ENCODE results near the gene PMM1. TPM values are rescaled to one million over a fixed set of nuclear protein-coding genes. Genes with fewer than 3 reads are reported as not detected.

Gene PMM1
- total and polyA plus RNA-seq, 2 experiments from 2014 or later, result 29.4 to 78.2 TPM

DNA sequence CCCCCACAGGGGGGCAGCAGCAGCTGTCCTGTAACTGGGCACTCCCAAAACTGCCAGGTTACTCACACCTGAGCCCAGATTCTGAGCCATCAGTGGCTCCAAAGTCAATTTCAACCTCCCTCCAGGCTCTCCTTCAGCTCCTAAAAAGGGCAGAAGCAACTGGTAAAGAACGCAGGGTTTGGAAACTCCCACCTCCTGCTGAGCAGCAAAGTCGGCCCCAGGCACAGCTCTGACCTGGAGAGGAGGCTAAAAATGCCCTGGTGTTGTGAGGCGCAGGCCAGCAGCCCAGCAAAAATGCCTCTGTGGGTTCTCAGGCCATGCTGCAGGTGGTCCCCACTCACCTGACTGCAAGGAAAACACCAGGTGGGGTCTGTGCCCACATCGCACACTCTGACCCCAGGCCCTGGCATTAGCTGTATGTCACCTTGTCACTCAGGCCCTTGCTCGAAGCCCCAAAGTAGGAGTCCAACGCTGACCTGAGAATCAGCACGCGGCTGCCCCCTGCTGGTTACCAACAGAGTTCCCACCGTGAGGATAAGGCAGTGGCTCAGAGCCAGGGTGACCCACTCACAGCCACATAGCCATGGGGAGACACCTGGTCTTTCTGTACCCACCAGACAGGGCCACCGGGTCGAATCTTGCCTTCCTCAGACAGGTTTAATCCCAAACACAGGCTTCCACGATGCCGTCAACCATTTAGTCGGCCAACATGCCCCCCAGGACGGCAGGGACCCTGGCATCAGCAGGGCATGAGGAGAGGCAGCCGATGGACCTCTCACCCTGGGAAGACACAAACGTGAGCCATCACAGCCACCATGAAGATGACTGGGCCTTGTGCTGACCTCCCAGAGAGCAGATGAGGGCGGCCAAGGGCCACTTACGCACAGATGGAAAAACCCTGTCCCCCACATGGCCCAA is 56.5 kb downstream of the PMM1 start:
- 64 to 67% methylated on average over 19 of the region's 19 CpGs for WGBS, 2 experiments (ENCODE audit: low coverage in 1 of 2, low lambda C conversion rate in 2 of 2, missing lambda C conversion rate in 2 of 2)
- H3K79me2 ChIP-seq (ENCODE audit: insufficient read depth), result peaks cover 66% of the 10 kb centered on the region
- H3K9me2 ChIP-seq (ENCODE audit: insufficient read depth), result no peaks in the 10 kb centered on the region
- H3F3A ChIP-seq (ENCODE audit: insufficient read depth), result peaks cover 7% of the 10 kb centered on the region; the same call in 1 of the 2 replicates
- H3K4me1 ChIP-seq (ENCODE audit: insufficient read depth), result no peaks in the 10 kb centered on the region
- H3K9ac ChIP-seq, result no peak overlapping the region
- DNase-seq, result peak; percentile 77
- H3K4me3 ChIP-seq, result no peak overlapping the region
- no peak for TF ChIP-seq EZH2 (IDR thresholded peaks at IDR 0.05; ENCODE audit: insufficient read depth, poor library complexity, severe bottlenecking)
- no peaks in the 10 kb centered on the region for H3K27me3 ChIP-seq (replicated peaks; ENCODE audit: insufficient read depth)
- peaks cover 7% of the 10 kb centered on the region; the same call in 1 of the 2 replicates for H3K36me3 ChIP-seq (ENCODE audit: low read depth)
- H3K9me3 ChIP-seq (ENCODE audit: low read depth), result no peaks in the 10 kb centered on the region
- no peak overlapping the region for H3K27ac ChIP-seq
- in situ Hi-C loops (cut with MboI), result no loop called here
- no peak overlapping the region for H2AFZ ChIP-seq
- no peak overlapping the region for H3K4me2 ChIP-seq (ENCODE audit: unreplicated experiment)
- H4K20me1 ChIP-seq (ENCODE audit: insufficient read depth), result no peaks in the 10 kb centered on the region

DNA sequence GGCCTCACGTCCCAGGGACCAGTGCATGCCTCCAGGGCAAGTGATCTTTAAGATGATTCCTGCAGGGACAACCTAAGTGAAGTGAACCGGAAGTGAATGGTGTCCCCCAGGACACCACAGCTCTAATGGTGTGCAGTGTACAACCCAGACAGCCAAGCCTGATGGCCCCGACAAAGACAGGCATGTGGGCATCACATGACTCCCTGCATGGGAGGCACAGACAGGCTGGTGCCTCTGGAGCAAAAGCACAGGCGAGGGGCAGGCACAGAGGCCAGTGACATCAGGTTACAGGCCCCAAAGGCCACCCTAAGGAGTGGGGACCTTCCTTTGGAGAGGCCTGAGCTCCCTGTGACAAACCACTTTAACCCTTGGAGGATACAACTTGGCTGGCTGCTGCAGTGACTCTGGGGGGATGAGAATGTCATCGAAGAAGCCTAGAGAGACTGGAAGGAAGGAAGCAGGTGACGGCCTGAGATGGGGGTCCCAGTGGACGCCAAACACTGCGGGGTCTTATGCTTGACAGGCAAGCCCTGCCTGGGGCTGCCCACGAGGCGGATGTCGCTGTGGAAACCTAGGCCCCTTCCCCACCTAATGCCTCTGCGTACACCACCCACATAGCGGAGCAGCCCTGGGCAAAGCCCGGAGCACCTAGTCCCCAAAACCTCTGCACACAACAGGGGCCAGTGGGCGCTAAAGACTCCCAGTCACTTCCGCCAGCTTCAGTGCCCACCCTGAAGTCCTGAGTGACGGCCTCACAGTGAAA is 57.7 kb downstream of the PMM1 start:
- 83 to 87% methylated on average over 17 of the region's 17 CpGs for WGBS, 2 experiments (ENCODE audit: low coverage in 1 of 2, low lambda C conversion rate in 2 of 2, missing lambda C conversion rate in 2 of 2)
- H3K79me2 ChIP-seq (ENCODE audit: insufficient read depth), result peaks cover 56% of the 10 kb centered on the region
- H3K4me1 ChIP-seq (ENCODE audit: insufficient read depth), result no peaks in the 10 kb centered on the region
- no peaks in the 10 kb centered on the region for H3K9me2 ChIP-seq (ENCODE audit: insufficient read depth)
- no peaks in the 10 kb centered on the region for H4K20me1 ChIP-seq (ENCODE audit: insufficient read depth)
- H3K9ac ChIP-seq, result no peak overlapping the region
- DNase-seq, result no peak
- no peak overlapping the region for H3K4me3 ChIP-seq
- no peak for TF ChIP-seq EZH2 (IDR thresholded peaks at IDR 0.05; ENCODE audit: insufficient read depth, poor library complexity, severe bottlenecking)
- no peak for TF ChIP-seq EZH2phosphoT487 (IDR thresholded peaks at IDR 0.05; ENCODE audit: insufficient read depth, low read depth)
- H3K9me3 ChIP-seq (ENCODE audit: low read depth), result no peaks in the 10 kb centered on the region
- in situ Hi-C loops (cut with MboI), result no loop called here
- H3K36me3 ChIP-seq (ENCODE audit: low read depth), result peaks cover 7% of the 10 kb centered on the region; the same call in 1 of the 2 replicates
- no peak overlapping the region for H3K4me2 ChIP-seq (ENCODE audit: unreplicated experiment)
- no peaks in the 10 kb centered on the region for H3K27me3 ChIP-seq (replicated peaks; ENCODE audit: insufficient read depth)
- no peak overlapping the region for H2AFZ ChIP-seq
- peaks cover 7% of the 10 kb centered on the region; the same call in 1 of the 2 replicates for H3F3A ChIP-seq (ENCODE audit: insufficient read depth)
- H3K27ac ChIP-seq, result no peak overlapping the region

GRCh38 chr22:41530890-41531714 is 58.5 kb downstream of the PMM1 start:
- Histone ChIP-seq H3K27ac (no peak overlapping the region), H3K79me2 (ENCODE audit: insufficient read depth) (peaks cover 48% of the 10 kb centered on the region), H3K9me3 (ENCODE audit: low read depth) (no peaks in the 10 kb centered on the region), H3K9me2 (ENCODE audit: insufficient read depth) (no peaks in the 10 kb centered on the region), H3K4me3 (no peak overlapping the region), H4K20me1 (ENCODE audit: insufficient read depth) (no peaks in the 10 kb centered on the region), H3F3A (ENCODE audit: insufficient read depth) (peaks cover 12% of the 10 kb centered on the region), H3K27me3 (replicated peaks; ENCODE audit: insufficient read depth) (no peaks in the 10 kb centered on the region), H3K36me3 (ENCODE audit: low read depth) (peaks cover 7% of the 10 kb centered on the region; the same call in 1 of the 2 replicates), H2AFZ (no peak overlapping the region), H3K4me2 (ENCODE audit: unreplicated experiment) (no peak overlapping the region), H3K9ac (no peak overlapping the region), H3K4me1 (ENCODE audit: insufficient read depth) (no peaks in the 10 kb centered on the region)
- no peak for DNase-seq
- in situ Hi-C loops (cut with MboI), result no loop called here
- no peak for TF ChIP-seq EZH2 (IDR thresholded peaks at IDR 0.05; ENCODE audit: insufficient read depth, poor library complexity, severe bottlenecking)
- TF ChIP-seq EZH2phosphoT487 (IDR thresholded peaks at IDR 0.05; ENCODE audit: insufficient read depth, low read depth), result no peak
- WGBS, 2 experiments (ENCODE audit: low coverage in 1 of 2, low lambda C conversion rate in 2 of 2, missing lambda C conversion rate in 2 of 2), result 91 to 93% methylated on average over 18 of the region's 18 CpGs

All from GM23248 (cell line).